ENCODE measurements around the gene CACNA2D1. TPM values are rescaled to one million over a fixed set of nuclear protein-coding genes. Genes with fewer than 3 reads are reported as not detected.

CACNA2D1 gene
- total RNA-seq, 4 donors from 2014 or later = 3.0 to 15.7 (median 8.6) TPM

DNA sequence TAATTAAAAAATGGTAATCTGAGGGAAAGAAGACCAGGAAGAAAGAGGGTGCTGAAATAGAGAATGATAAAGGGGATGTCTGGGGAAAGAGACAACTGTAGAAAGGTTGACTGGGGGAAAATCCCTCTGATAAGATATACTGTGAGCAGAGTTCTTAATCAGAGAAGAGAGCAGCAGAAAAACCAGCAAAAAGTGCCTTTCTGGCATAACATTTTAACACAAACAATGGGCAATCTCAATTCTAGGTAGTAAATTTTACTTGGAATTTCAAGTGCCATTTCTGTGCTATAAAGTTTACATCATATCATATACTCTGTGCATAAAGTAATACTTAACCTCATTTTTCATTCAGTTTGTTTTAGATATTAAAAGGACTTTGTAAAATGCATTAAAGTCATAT is 421.9 kb downstream of the CACNA2D1 start:
- intact Hi-C loops (cut with DNase I; ENCODE audit: low total_unique reads) = no loop called here
- DNase-seq (ENCODE audit: low spot score in 2 of 2) = no peak
- no peak overlapping the region for H3K4me3 ChIP-seq (ENCODE audit: low read depth, poor library complexity, severe bottlenecking)
- TF ChIP-seq, protein P1, sequence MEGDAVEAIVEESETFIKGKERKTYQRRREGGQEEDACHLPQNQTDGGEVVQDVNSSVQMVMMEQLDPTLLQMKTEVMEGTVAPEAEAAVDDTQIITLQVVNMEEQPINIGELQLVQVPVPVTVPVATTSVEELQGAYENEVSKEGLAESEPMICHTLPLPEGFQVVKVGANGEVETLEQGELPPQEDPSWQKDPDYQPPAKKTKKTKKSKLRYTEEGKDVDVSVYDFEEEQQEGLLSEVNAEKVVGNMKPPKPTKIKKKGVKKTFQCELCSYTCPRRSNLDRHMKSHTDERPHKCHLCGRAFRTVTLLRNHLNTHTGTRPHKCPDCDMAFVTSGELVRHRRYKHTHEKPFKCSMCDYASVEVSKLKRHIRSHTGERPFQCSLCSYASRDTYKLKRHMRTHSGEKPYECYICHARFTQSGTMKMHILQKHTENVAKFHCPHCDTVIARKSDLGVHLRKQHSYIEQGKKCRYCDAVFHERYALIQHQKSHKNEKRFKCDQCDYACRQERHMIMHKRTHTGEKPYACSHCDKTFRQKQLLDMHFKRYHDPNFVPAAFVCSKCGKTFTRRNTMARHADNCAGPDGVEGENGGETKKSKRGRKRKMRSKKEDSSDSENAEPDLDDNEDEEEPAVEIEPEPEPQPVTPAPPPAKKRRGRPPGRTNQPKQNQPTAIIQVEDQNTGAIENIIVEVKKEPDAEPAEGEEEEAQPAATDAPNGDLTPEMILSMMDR (IDR thresholded peaks at IDR 0.05) = no peak
- TF ChIP-seq POLR2A (IDR thresholded peaks at IDR 0.05) = no peak

DNA sequence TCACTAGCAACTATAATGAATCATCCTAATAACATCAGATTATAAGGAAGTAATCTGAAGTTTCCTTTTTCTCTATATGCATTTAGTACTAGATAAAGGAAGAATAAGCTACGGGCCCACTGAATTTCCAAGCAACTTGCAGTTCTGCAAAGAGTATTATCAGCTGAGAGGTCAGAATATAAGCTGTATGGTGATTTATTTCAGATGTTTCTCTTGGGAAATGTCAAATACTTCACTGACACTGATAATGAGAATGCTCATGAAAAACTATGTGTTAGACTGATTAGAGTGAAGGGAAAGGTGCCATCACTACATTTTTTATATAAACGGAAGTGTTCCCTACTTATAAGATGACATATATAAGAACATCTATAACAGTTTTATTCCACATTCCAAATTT is 422.5 kb downstream of the CACNA2D1 start:
- intact Hi-C loops (cut with DNase I; ENCODE audit: low total_unique reads) = no loop called here
- no peak for DNase-seq (ENCODE audit: low spot score in 2 of 2)
- no peak overlapping the region for H3K4me3 ChIP-seq (ENCODE audit: low read depth, poor library complexity, severe bottlenecking)
- 76 to 83% methylated on average over 2 of the region's 2 CpGs for WGBS, 2 donors
- no peak for TF ChIP-seq POLR2A (IDR thresholded peaks at IDR 0.05)
- TF ChIP-seq, protein P1 (IDR thresholded peaks at IDR 0.05) = no peak

DNA sequence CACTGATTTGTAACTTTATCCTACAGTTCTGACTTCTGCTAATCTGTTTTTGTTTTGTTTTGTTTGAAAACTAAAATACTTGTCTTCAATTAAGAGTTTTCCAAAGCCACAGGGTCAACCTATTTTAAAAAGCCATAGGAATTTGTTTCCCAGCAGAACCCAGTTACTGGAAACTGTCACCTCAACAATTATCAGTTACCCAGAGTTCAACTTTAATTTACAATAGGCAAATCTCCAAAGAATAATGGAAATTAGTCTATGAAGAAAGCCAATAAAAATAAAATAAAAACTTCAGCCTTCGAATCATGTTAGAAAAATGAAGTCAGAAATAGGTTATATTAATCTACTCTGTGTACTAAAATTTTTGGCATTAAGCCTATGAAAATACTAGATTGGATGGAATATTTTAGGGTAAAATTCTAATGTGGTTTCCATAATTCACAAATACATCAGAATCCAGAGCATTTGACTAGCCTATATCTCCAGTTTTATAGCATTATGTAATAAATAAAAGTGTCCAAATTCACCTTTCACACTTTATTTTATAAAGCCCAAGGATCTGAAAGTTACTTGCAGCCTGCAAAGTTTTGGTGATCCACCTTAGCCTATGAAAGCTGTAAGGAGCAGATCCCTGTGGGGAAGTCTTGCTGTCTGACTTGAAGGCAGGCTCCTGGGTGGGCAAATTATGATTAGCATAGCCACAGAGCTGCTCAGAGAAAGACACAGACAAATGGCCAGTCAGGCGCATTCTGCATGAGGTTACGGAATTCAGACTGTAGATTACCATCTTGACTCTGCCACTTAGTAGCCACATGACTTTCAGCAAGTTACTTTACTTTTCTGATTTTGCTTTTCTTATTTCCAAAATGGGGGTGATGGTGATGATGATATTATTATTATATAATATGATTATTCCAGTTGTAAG is 423.8 kb downstream of the CACNA2D1 start:
- no peak overlapping the region for H3K4me3 ChIP-seq (ENCODE audit: low read depth, poor library complexity, severe bottlenecking)
- intact Hi-C loops (cut with DNase I; ENCODE audit: low total_unique reads) = no loop called here
- 77 to 79% methylated on average over 3 of the region's 3 CpGs for WGBS, 2 donors

DNA sequence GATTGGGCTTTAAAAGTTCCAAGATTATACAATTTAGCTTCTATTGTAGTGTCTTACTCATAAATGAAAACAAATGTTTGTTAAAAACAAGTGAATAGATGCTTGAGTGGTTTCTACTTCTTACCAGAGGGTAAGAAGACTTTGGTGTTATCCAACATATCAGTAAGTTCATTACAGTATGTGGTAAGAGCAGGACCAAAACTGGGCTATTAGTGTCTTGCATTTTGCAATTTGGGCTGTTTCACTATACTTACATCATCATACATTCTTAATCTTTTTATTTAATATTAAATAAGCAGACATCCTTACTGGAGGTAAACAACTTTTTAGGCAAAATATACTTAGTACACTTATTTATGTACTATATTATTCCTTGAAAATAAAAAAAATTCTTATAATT is 425.4 kb downstream of the CACNA2D1 start:
- H3K4me3 ChIP-seq (ENCODE audit: low read depth, poor library complexity, severe bottlenecking) = no peak overlapping the region
- DNase-seq (ENCODE audit: low spot score in 2 of 2) = no peak
- intact Hi-C loops (cut with DNase I; ENCODE audit: low total_unique reads) = no loop called here
- no peak for TF ChIP-seq POLR2A (IDR thresholded peaks at IDR 0.05)
- TF ChIP-seq, protein P1 (IDR thresholded peaks at IDR 0.05) = no peak

More for the DNA sequence above, 423.8 kb downstream of the CACNA2D1 start:
- TF ChIP-seq, protein P1 (IDR thresholded peaks at IDR 0.05) = no peak
- no peak for TF ChIP-seq POLR2A (IDR thresholded peaks at IDR 0.05)
- DNase-seq (ENCODE audit: low spot score in 2 of 2) = no peak

DNA sequence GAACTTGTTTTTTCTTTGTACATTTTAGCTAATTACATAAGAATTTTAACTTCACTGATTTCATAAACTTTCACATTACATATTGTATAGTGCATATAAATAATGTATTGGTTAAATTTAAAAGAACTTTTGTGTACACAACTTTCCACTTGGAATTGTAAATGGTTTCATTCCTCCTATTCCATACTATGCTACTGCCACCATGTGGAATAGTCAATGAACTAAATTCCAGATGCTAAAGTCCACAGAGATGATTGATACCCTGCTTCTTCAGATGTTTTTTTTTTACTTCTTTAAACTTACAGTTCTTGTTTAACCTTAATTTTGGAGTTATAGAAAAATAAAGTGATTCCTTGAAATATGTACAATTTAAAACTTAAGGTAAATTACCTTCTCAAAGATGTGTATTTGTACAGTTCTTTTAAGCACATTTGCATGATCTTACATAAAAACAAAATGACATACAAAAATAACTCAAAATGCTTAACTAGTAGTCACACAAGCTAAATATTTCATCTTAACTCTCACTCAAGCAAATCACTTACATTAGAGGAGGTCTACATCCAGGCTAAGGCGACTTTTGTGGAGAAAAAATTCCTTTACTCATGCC is 426.1 kb downstream of the CACNA2D1 start:
- H3K4me3 ChIP-seq (ENCODE audit: low read depth, poor library complexity, severe bottlenecking) = no peak overlapping the region
- WGBS, 2 donors = 91 to 92% methylated on average over 1 of the region's 1 CpG
- intact Hi-C loops (cut with DNase I; ENCODE audit: low total_unique reads) = no loop called here
- no peak for TF ChIP-seq POLR2A (IDR thresholded peaks at IDR 0.05)
- TF ChIP-seq, protein P1 (IDR thresholded peaks at IDR 0.05) = no peak
- DNase-seq (ENCODE audit: low spot score in 2 of 2) = no peak
